HG02973 (cell line): ENCODE results near the gene PPARG.
"Not testable (repeated sequence)": the region's sequence is repeated elsewhere in the genome, so short reads cannot be mapped to it uniquely, and the experiment has no call there.

ENCODE experiments used
- ATAC-seq: cut with Tn5 transposase; IDR thresholded peaks from one replicate; pipeline ENCODE4 v1.9.1; 2021; ENCODE audit warnings: moderate library complexity; ENCODE audit not compliant: unreplicated experiment

PPARG gene

GRCh38 chr3:12372741-12373280 is 83.9 kb downstream of the PPARG start:
- ATAC-seq = no peak

GRCh38 chr3:12375572-12375971 is 86.7 kb downstream of the PPARG start:
- ATAC-seq = no peak

GRCh38 chr3:12379640-12380429 is 91.0 kb downstream of the PPARG start:
- no peak for ATAC-seq

- ATAC-seq = no peak
Measured at GRCh38 chr3:12380461-12380860, 91.6 kb downstream of the PPARG start.

GRCh38 chr3:12381199-12381598 is 92.3 kb downstream of the PPARG start:
- no peak for ATAC-seq

GRCh38 chr3:12383218-12383617 is 94.3 kb downstream of the PPARG start:
- no peak for ATAC-seq

- ATAC-seq = no peak
Measured at GRCh38 chr3:12384451-12385233, 95.8 kb downstream of the PPARG start.

- not testable (repeated sequence) for ATAC-seq
Measured at GRCh38 chr3:12386514-12387291, 97.8 kb downstream of the PPARG start.

- ATAC-seq = no peak
Measured at GRCh38 chr3:12388185-12388584, 99.3 kb downstream of the PPARG start.

- ATAC-seq = no peak
Measured at GRCh38 chr3:12392101-12392878, 103.4 kb downstream of the PPARG start.

- no peak for ATAC-seq
Measured at GRCh38 chr3:12393894-12394293, 105.0 kb downstream of the PPARG start.

GRCh38 chr3:12394569-12395271 is 105.8 kb downstream of the PPARG start:
- ATAC-seq = peak; percentile 6

GRCh38 chr3:12395349-12396012 is 106.6 kb downstream of the PPARG start:
- ATAC-seq = peak; percentile 95

- ATAC-seq = no peak
Measured at GRCh38 chr3:12396471-12396870, 107.6 kb downstream of the PPARG start.

GRCh38 chr3:12399226-12399625 is 110.4 kb downstream of the PPARG start:
- no peak for ATAC-seq

GRCh38 chr3:12400616-12401194 is 111.8 kb downstream of the PPARG start:
- no peak for ATAC-seq

GRCh38 chr3:12401208-12401607 is 112.3 kb downstream of the PPARG start:
- ATAC-seq = no peak

GRCh38 chr3:12405432-12406272 is 116.8 kb downstream of the PPARG start:
- ATAC-seq = no peak
